B cell (primary cell): Measurements from ENCODE around the gene GSDME. TPM values are rescaled to one million over a fixed set of nuclear protein-coding genes. Genes with fewer than 3 reads are reported as not detected.

Source experiments
- ATAC-seq: fragments of 200-7000 bp; cut with Tn5 transposase; one replicate; pipeline ENCODE4 v1.10.0; 2021; ENCODE audit warnings: low read depth, mild to moderate bottlenecking, moderate number of reproducible peaks, moderate library complexity
- CTCF ChIA-PET: fragments of 350-600 bp; sonication (Branson Sonifier 250); formaldehyde crosslinking; loops from one replicate; lab custom pipeline; 2021; ENCODE audit warnings: antibody characterized with exemption, inconsistent platforms; lab: Charles Lee
- POLR2A ChIA-PET: fragments of 350-600 bp; sonication (Branson Sonifier 250); formaldehyde crosslinking; loops from one replicate; lab custom pipeline; 2021; ENCODE audit warnings: antibody characterized with exemption; lab: Charles Lee
- DNase-seq: peaks from one replicate; pipeline ENCODE4 v3.0.0; 2013
- H2AFZ ChIP-seq: 2 replicates; pipeline ENCODE4 v1.6.1; 2012; ENCODE audit warnings: mild to moderate bottlenecking, low read depth, low read length; ENCODE audit not compliant: insufficient read depth, poor library complexity, severe bottlenecking
- H3K27ac ChIP-seq, 2 donors: 1 replicate in 1 of 2; 2 replicates in 1 of 2; pipeline ENCODE4 v1.5.1; 2012 to 2013; ENCODE audit warnings: low read length in 2 of 2, mild to moderate bottlenecking in 2 of 2, moderate library complexity in 1 of 2
- H3K27me3 ChIP-seq, 4 experiments: fragments of 200-600 bp in 1 of 4; sonication (generic) in 1 of 4; replicated peaks in 1 of 4; 1 replicate in 2 of 4; 2 replicates in 2 of 4; pipeline versions ENCODE4 v1.6.1 to v1.7.0; 2013 to 2016; ENCODE audit warnings: low read length in 3 of 4, mild to moderate bottlenecking in 2 of 4, mixed read lengths in 1 of 4, moderate library complexity in 1 of 4; ENCODE audit not compliant: insufficient read depth in 4 of 4, control insufficient read depth in 3 of 4; ENCODE audit errors: control extremely low read depth in 1 of 4
- H3K36me3 ChIP-seq, 2 experiments: replicated peaks in 1 of 2; 1 replicate in 1 of 2; 2 replicates in 1 of 2; pipeline versions ENCODE4 v1.6.1 to v1.7.1; 2013; ENCODE audit warnings: low read length in 1 of 2; ENCODE audit not compliant: insufficient read depth in 2 of 2, control insufficient read depth in 1 of 2; ENCODE audit errors: control extremely low read depth in 1 of 2, extremely low read depth in 1 of 2
- H3K4me1 ChIP-seq, 2 donors: fragments of 200-600 bp in 1 of 2; sonication (generic) in 1 of 2; 1 replicate in 1 of 2; 2 replicates in 1 of 2; pipeline versions ENCODE4 v1.5.1 to v1.6.1; 2013 to 2017; ENCODE audit warnings: low read length in 2 of 2; ENCODE audit not compliant: control insufficient read depth in 2 of 2, insufficient read depth in 2 of 2
- H3K4me2 ChIP-seq: replicated peaks from 2 replicates; pipeline ENCODE3; 2012; ENCODE audit warnings: mild to moderate bottlenecking, low read depth, low read length; ENCODE audit not compliant: poor library complexity, severe bottlenecking
- H3K4me3 ChIP-seq, 5 experiments: fragments of 200-600 bp in 1 of 5; sonication (generic) in 1 of 5; 1 replicate in 3 of 5; 2 replicates in 2 of 5; pipeline versions ENCODE4 v1.5.1 to v1.7.0; 2011 to 2016; ENCODE audit warnings: low read length in 4 of 5, mild to moderate bottlenecking in 4 of 5, low read depth in 2 of 5, control low read depth in 1 of 5, moderate library complexity in 1 of 5; ENCODE audit not compliant: insufficient read depth in 1 of 5; ENCODE audit errors: control extremely low read depth in 1 of 5, extremely low read depth in 1 of 5
- H3K79me2 ChIP-seq: fragments of 200-600 bp; sonication (generic); one replicate; pipeline ENCODE4 v1.6.0; 2016; ENCODE audit warnings: low read length; ENCODE audit not compliant: control insufficient read depth, insufficient read depth
- H3K9ac ChIP-seq: fragments of 200-600 bp; sonication (generic); 2 replicates; pipeline ENCODE4 v1.6.1; 2017; ENCODE audit warnings: mild to moderate bottlenecking, low read length, moderate library complexity
- H3K9me3 ChIP-seq, 3 donors: one replicate each; pipeline versions ENCODE4 v1.6.1 to v1.7.1; 2013; ENCODE audit warnings: low read length in 2 of 3; ENCODE audit not compliant: control insufficient read depth in 2 of 3, insufficient read depth in 1 of 3; ENCODE audit errors: control extremely low read depth in 1 of 3
- H4K20me1 ChIP-seq: 2 replicates; pipeline ENCODE4 v1.6.0; 2012; ENCODE audit warnings: mild to moderate bottlenecking, low read length; ENCODE audit not compliant: insufficient read depth, control insufficient read depth, poor library complexity, severe bottlenecking
- H3K27ac Mint-ChIP-seq: one replicate; pipeline ENCODE4 v1.8.0; 2021; ENCODE audit warnings: mixed read lengths
- H3K27me3 Mint-ChIP-seq: one replicate; pipeline ENCODE4 v1.8.0; 2021; ENCODE audit warnings: mixed read lengths
- H3K4me1 Mint-ChIP-seq: one replicate; pipeline ENCODE4 v1.8.0; 2021; ENCODE audit warnings: mixed read lengths
- H3K4me3 Mint-ChIP-seq: one replicate; pipeline ENCODE4 v1.8.0; 2021; ENCODE audit warnings: mixed read lengths
- H3K9me3 Mint-ChIP-seq: one replicate; pipeline ENCODE4 v1.8.0; 2022; ENCODE audit warnings: mixed read lengths; ENCODE audit not compliant: insufficient read depth
- CTCF ChIP-seq: fragments of 200-600 bp; IDR thresholded peaks from one replicate; pipeline ENCODE4 v1.8.0; 2022; ENCODE audit warnings: antibody characterized with exemption, mild to moderate bottlenecking
- EZH2 ChIP-seq: IDR thresholded peaks from 2 replicates; pipeline ENCODE4 v1.6.1; 2012; ENCODE audit warnings: borderline replicate concordance, low read depth, mild to moderate bottlenecking, moderate library complexity, low read length; ENCODE audit not compliant: insufficient read depth, poor library complexity, severe bottlenecking
- WGBS: methylation state at CpG from one replicate; pipeline ENCODE4 v1.1.5; 2013; ENCODE audit warnings: missing lambda C conversion rate; ENCODE audit not compliant: insufficient coverage; 5-methylcytosine and 5-hydroxymethylcytosine counted together
- intact Hi-C: fragments of 100-400 bp; cut with micrococcal nuclease; formaldehyde crosslinking; loops from one replicate; pipeline ENCODE4 v1.10.0; 2022
- polyA plus RNA-seq: library from polyadenylated mRNA; depleted of rRNA; stranded (reverse); fragments of >200 nt; gene quantifications from 2 replicates; pipeline ENCODE4 v1.2.3, GENCODE V29; 2012
- total RNA-seq, 2 donors: library from RNA; stranded (reverse); fragments of 120-200 nt in 1 of 2; gene quantifications; 1 replicate in 1 of 2; 2 replicates in 1 of 2; pipeline versions ENCODE4 v1.2.3 to v1.2.4, GENCODE V29; 2013 to 2022

The GSDME gene
- total and polyA plus RNA-seq, 2 donors (not counting 1 experiment from before 2014, with no cell fraction given), result 7.0 to 11.9 TPM

- TF ChIP-seq CTCF, result peak; percentile 94
- no peak for TF ChIP-seq EZH2
- Histone ChIP-seq H3K4me3 (no peak overlapping the region), H3K27me3 (no peaks in the 10 kb centered on the region), H2AFZ (no peak overlapping the region), H3K9me3 (no peaks in the 10 kb centered on the region), H3K4me2 (no peak overlapping the region), H3K4me1 (no peaks in the 10 kb centered on the region), H4K20me1 (no peaks in the 10 kb centered on the region), H3K9ac (no peak overlapping the region), H3K27ac (no peak overlapping the region), H3K79me2 (no peaks in the 10 kb centered on the region), H3K36me3 (peaks cover 0 to 5% of the 10 kb centered on the region in 2 experiments)
- Mint-ChIP-seq H3K4me1 (no peaks in the 10 kb centered on the region), H3K27ac (no peak overlapping the region), H3K4me3 (no peak overlapping the region), H3K9me3 (no peaks in the 10 kb centered on the region), H3K27me3 (no peaks in the 10 kb centered on the region)
- ChIA-PET POLR2A (no interaction called here), CTCF (interaction anchor here (0.6 to 6.8 kb wide), 29 partner anchors 8 to 1120 kb away, joined by 3 to 45 read pairs (median 4); partner anchors contain the start of gene PALS2)
- intact Hi-C loops, result loop anchor here (1.0 to 10.0 kb wide), 7 partner anchors 73 to 1391 kb away; no protein-coding TSS in a partner anchor
- 83% methylated on average over 1 of the region's 4 CpGs for WGBS
- peak; percentile 39 for ATAC-seq
- DNase-seq, result peak; percentile 68
These were observed 91.5 kb downstream of the GSDME start for GRCh38 chr7:24665564-24666294.

- H3K9me3 Mint-ChIP-seq, result peaks cover 5% of the 10 kb centered on the region
- DNase-seq, result no peak
- Histone ChIP-seq H3K9ac (no peak overlapping the region), H2AFZ (no peak overlapping the region), H3K4me3 (no peak overlapping the region), H3K79me2 (no peaks in the 10 kb centered on the region), H3K4me1 (peaks cover 3 to 4% of the 10 kb centered on the region in 2 donors), H3K36me3 (no peaks in the 10 kb centered on the region), H3K4me2 (no peak overlapping the region), H3K9me3 (no peaks in the 10 kb centered on the region), H3K27me3 (no peaks in the 10 kb centered on the region), H3K27ac (no peak overlapping the region), H4K20me1 (no peaks in the 10 kb centered on the region)
- intact Hi-C loops, result loop anchor here (10.0 kb wide), 2 partner anchors 1116 to 1386 kb away; no protein-coding TSS in a partner anchor
- POLR2A ChIA-PET, result no interaction called here
- no peak overlapping the region for H3K27ac Mint-ChIP-seq
- peaks cover 12% of the 10 kb centered on the region for H3K4me1 Mint-ChIP-seq
- H3K27me3 Mint-ChIP-seq, result no peaks in the 10 kb centered on the region
- WGBS, result no CpG with 5 or more reads among the region's 2 CpGs
- CTCF ChIA-PET, result interaction anchor here (0.9 kb wide), 1 partner anchor 371 kb away, joined by 3 read pairs; no protein-coding TSS in a partner anchor
- no peak overlapping the region for H3K4me3 Mint-ChIP-seq
- no peak for ATAC-seq
- TF ChIP-seq EZH2 (no peak), CTCF (no peak)
These were observed 96.7 kb downstream of the GSDME start for GRCh38 chr7:24660546-24660945.
